WI38 (cell line): ENCODE measurements around the gene KRT85.
"Not testable (repeated sequence)": the region's sequence is repeated elsewhere in the genome, so short reads cannot be mapped to it uniquely, and the experiment has no call there.

Experiments used
- H3K4me3 ChIP-seq: 2 replicates; pipeline ENCODE4 v1.5.1; 2011; ENCODE audit warnings: low read depth, mild to moderate bottlenecking, control low read depth, low read length
- TF ChIP-seq, protein P1 (sequence below): IDR thresholded peaks from 2 replicates; pipeline ENCODE4 v1.5.1; 2012; ENCODE audit warnings: low read depth, mild to moderate bottlenecking, control low read depth, low read length

Gene KRT85

DNA sequence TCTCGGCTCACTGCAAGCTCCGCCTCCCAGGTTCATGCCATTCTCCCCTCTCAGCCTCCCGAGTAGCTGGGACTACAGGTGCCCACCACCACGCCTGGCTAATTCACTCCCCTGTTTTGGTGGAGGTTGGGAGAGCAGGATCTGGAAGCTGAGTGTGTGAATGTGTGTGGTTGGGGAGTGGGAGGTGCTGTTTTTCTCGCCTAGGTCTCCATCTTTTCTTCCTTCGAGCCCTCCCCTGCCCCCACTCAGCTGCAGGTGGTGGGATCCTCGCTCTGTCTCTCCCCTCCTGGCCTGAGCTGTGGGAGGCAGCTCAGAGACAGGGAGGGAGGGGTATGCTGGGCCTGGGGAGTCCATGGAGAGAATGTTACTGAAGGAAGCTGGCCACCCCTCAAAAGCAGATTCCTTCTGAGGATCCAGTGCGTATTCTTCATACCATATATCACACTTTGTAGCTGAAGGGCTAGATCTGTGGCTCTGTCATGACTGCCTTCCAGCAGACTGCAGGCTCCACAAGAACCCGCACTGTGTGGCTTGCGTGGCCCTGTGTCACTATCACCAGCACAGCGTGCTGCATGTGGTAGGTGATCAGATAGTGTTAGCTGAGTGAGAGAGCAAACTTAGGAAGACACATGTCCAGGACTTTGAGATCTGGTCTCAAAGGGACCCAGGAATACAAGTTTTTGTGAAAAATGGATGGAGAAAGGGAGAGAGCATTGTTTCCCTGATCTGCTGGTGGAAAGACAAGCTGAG, 48.9 kb downstream of the KRT85 start:
- H3K4me3 ChIP-seq, result no peak overlapping the region
- TF ChIP-seq, protein P1, sequence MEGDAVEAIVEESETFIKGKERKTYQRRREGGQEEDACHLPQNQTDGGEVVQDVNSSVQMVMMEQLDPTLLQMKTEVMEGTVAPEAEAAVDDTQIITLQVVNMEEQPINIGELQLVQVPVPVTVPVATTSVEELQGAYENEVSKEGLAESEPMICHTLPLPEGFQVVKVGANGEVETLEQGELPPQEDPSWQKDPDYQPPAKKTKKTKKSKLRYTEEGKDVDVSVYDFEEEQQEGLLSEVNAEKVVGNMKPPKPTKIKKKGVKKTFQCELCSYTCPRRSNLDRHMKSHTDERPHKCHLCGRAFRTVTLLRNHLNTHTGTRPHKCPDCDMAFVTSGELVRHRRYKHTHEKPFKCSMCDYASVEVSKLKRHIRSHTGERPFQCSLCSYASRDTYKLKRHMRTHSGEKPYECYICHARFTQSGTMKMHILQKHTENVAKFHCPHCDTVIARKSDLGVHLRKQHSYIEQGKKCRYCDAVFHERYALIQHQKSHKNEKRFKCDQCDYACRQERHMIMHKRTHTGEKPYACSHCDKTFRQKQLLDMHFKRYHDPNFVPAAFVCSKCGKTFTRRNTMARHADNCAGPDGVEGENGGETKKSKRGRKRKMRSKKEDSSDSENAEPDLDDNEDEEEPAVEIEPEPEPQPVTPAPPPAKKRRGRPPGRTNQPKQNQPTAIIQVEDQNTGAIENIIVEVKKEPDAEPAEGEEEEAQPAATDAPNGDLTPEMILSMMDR, result no peak

DNA sequence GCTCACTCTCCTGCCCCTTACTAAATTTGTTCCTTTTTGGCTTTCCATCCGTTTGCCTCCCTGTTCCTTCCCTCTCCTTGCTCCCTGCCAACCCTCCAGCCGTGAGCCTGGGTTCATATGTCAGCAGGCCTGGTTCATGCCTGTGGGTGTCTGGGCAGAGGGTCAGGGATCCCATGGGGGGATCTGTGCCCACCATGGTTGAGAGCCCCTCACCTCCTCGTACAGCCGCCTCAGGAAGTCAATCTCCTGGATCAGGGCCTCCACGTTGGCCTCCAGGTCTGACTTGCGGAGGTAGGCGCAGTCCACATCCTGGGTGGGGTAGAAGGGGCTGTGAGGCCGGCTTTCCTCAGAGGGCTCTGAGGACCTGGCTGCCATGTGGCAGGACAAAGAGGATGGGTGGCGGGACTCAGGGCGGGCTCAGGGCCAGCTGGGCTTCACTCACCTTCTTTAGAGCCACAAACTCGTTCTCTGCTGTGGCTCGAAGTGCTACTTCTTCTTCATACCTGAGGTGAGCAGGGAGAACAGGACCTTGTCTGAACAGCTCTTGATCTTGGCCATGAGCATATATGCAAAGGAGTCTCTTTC, 49.7 kb downstream of the KRT85 start:
- TF ChIP-seq, protein P1, result no peak
- H3K4me3 ChIP-seq, result no peak overlapping the region

DNA sequence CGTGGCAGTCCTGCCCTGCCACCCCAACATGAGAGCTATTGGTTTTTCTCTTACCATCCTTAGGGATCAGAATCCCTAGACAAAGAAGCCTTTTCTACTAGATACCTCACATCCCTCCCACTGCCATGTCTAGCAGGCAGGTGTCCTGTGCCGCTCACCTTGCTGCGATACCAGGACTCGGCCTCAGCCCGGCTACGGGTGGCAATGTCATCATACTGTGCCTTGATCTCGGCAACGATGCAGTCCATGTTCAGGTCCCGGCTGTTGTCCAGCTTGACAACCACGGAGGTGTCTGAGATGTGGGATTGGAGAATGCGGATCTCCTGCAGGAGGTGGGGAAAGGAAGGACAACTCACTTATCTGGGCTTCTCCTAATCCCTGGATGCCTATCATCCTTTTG, 50.6 kb downstream of the KRT85 start:
- H3K4me3 ChIP-seq, result no peak overlapping the region
- TF ChIP-seq, protein P1, result no peak

DNA sequence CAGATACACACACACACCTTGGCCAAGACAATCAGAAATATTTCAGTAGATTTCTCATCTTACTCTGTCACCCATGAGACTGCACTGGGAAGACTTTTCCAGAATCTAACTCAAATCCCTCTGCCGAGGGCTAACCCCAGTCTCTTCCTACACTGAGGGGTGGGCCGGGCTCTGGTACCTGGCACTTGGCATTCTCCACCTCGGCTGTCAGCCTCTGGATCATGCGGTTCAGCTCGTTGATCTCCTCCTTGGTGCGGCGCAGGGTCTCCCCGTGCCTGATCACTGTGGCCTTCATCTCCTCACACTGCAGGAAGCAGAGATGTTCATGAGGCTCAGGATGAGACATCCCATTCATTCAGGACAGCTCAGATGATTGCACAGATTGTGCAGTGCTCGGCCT, 51.0 kb downstream of the KRT85 start:
- H3K4me3 ChIP-seq, result no peak overlapping the region
- TF ChIP-seq, protein P1, result no peak

DNA sequence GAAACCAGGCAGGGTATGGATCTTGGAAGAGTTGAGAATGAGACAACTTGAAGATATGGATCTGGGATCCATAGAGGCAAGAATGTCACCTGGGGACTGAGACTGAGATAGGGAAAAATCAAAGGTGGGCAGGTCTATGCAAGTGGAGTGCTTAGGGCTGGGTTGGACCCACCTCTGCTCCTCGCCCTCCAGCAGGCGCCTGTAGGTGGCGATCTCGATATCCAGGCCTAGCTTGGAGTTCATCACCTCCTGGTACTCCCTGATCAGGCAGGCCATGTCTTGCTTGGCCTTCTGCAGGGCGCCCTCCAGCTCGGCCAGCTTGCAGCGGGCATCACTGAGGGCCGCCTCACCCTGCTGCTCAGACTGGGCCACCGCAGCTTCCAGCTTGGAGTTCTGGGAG, 51.6 kb downstream of the KRT85 start:
- not testable (repeated sequence) for H3K4me3 ChIP-seq
- TF ChIP-seq, protein P1, result 0 out of 2 replicates have a peak, but pooled peaks have one; percentile 17

DNA sequence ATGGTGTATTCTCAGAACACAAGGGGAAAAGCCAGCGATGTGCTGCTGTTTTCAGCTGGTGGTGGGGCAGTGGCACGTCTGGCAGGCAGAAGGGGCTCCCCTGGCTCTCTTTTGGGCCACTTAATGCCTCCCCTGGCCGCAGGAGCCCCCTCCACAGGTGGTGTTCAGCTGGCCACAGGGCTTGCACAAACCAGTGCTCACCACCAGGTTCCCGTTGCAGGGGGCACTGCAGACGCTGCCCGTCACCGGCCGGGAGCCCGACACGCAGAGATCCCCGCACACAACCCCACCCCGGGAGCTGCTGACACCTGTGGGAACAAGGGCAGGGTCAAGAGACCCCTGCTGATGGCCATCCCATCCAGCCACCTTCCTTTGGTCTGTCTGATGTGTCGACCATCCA, 52.8 kb downstream of the KRT85 start:
- TF ChIP-seq, protein P1, result no peak
- H3K4me3 ChIP-seq, result no peak overlapping the region

DNA sequence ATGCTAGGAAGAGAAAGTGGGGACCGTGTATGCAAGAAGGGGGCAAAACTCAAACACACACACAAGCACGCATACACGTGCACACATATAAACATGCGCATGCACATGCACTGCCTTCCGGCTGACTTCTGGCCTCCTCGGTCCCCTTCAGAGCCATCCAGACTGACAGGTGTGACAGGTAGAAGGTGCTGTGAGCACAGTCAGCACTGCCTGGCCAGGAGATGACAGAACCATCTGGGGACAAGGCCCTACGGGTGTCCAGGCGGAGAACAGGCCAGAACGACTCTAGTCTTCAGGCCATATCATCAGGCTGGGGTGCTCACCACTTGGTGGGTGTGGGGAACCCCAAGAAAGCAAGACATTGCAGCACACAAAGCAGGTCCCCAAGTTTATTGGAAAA, 53.4 kb downstream of the KRT85 start:
- H3K4me3 ChIP-seq, result no peak overlapping the region
- TF ChIP-seq, protein P1, result no peak
